ENCODE measurements around the gene ODF4. TPM values are rescaled to one million over a fixed set of nuclear protein-coding genes. Genes with fewer than 3 reads are reported as not detected.

The ODF4 gene
- polyA plus RNA-seq, 3 donors = not detected

- H3K27me3 Mint-ChIP-seq (ENCODE audit: low read depth in 3 of 3) = peaks cover 13 to 18% (median 13%) of the 10 kb centered on the region in 3 donors
- no peaks in the 10 kb centered on the region for H3K36me3 Mint-ChIP-seq
- H3K79me2 ChIP-seq (ENCODE audit: insufficient read depth, low read length) = no peaks in the 10 kb centered on the region
- TF ChIP-seq CTCF (IDR thresholded peaks at IDR 0.05) = no peak
- no peak overlapping the region for H3K27ac ChIP-seq (ENCODE audit: low read depth in 1 of 2, low read length in 2 of 2)
- DNase-seq = no peak
- peaks cover 0 to 5% of the 10 kb centered on the region in 2 donors for H3K27me3 ChIP-seq (ENCODE audit: control insufficient read depth in 2 of 2, insufficient read depth in 2 of 2, low read length in 2 of 2)
- H3K4me3 ChIP-seq (replicated peaks in 1 of 3; ENCODE audit: low read depth in 2 of 3, low read length in 3 of 3) = no peak overlapping the region
- peaks cover 0 to 4% (median 1%) of the 10 kb centered on the region in 7 donors for H3K9me3 Mint-ChIP-seq
- no peaks in the 10 kb centered on the region for H4K20me1 ChIP-seq (ENCODE audit: insufficient read depth, low read length)
- H3K9ac ChIP-seq (ENCODE audit: insufficient read depth, low read length, poor library complexity, severe bottlenecking) = no peak overlapping the region
- H2AFZ ChIP-seq (ENCODE audit: insufficient read depth, low read depth, low read length, poor library complexity, severe bottlenecking) = no peak overlapping the region
- 91% methylated on average over 5 of the region's 5 CpGs for WGBS (ENCODE audit: insufficient coverage)
- no peaks in the 10 kb centered on the region for H3K36me3 ChIP-seq (replicated peaks in 1 of 2; ENCODE audit: control insufficient read depth in 1 of 2, insufficient read depth in 2 of 2, low read length in 2 of 2)
- intact Hi-C loops (cut with micrococcal nuclease) = no loop called here
- no peaks in the 10 kb centered on the region for H3K9me3 ChIP-seq (replicated peaks in 1 of 2; ENCODE audit: control insufficient read depth in 1 of 2, insufficient read depth in 1 of 2, low read length in 2 of 2)
- H3K4me3 Mint-ChIP-seq = no peak overlapping the region
- peaks cover 2% of the 10 kb centered on the region for H3K4me1 Mint-ChIP-seq
- H3K27ac Mint-ChIP-seq = no peak overlapping the region
- H3K4me1 ChIP-seq (ENCODE audit: control insufficient read depth in 1 of 2, insufficient read depth in 2 of 2, low read length in 2 of 2) = peaks cover 1 to 6% of the 10 kb centered on the region in 2 donors
- H3K4me2 ChIP-seq (replicated peaks; ENCODE audit: extremely low read depth, low read length, poor library complexity, severe bottlenecking) = no peak overlapping the region
Measured at GRCh38 chr17:8332688-8333087, 7.0 kb upstream of the ODF4 start.

GRCh38 chr17:8333281-8333680 is 6.4 kb upstream of the ODF4 start:
- Histone ChIP-seq H3K9ac (ENCODE audit: insufficient read depth, low read length, poor library complexity, severe bottlenecking) (no peak overlapping the region), H3K27ac (ENCODE audit: low read depth in 1 of 2, low read length in 2 of 2) (no peak overlapping the region), H3K36me3 (replicated peaks in 1 of 2; ENCODE audit: control insufficient read depth in 1 of 2, insufficient read depth in 2 of 2, low read length in 2 of 2) (no peaks in the 10 kb centered on the region), H2AFZ (ENCODE audit: insufficient read depth, low read depth, low read length, poor library complexity, severe bottlenecking) (no peak overlapping the region), H3K27me3 (ENCODE audit: control insufficient read depth in 2 of 2, insufficient read depth in 2 of 2, low read length in 2 of 2) (no peaks in the 10 kb centered on the region), H3K9me3 (replicated peaks in 1 of 2; ENCODE audit: control insufficient read depth in 1 of 2, insufficient read depth in 1 of 2, low read length in 2 of 2) (no peaks in the 10 kb centered on the region), H4K20me1 (ENCODE audit: insufficient read depth, low read length) (no peaks in the 10 kb centered on the region), H3K4me3 (replicated peaks in 1 of 3; ENCODE audit: low read depth in 2 of 3, low read length in 3 of 3) (no peak overlapping the region), H3K79me2 (ENCODE audit: insufficient read depth, low read length) (no peaks in the 10 kb centered on the region), H3K4me1 (ENCODE audit: control insufficient read depth in 1 of 2, insufficient read depth in 2 of 2, low read length in 2 of 2) (peaks cover 7 to 12% of the 10 kb centered on the region in 2 donors), H3K4me2 (replicated peaks; ENCODE audit: extremely low read depth, low read length, poor library complexity, severe bottlenecking) (no peak overlapping the region)
- no peaks in the 10 kb centered on the region for H3K36me3 Mint-ChIP-seq
- H3K27me3 Mint-ChIP-seq (ENCODE audit: low read depth in 3 of 3) = peaks cover 10 to 15% (median 10%) of the 10 kb centered on the region in 3 donors
- TF ChIP-seq CTCF (IDR thresholded peaks at IDR 0.05) = no peak
- peak overlapping the region in 1 of 7 donors; percentile 64 for H3K27ac Mint-ChIP-seq
- no peak overlapping the region for H3K4me3 Mint-ChIP-seq
- WGBS (ENCODE audit: insufficient coverage) = 95% methylated on average over 4 of the region's 4 CpGs
- H3K4me1 Mint-ChIP-seq = peaks cover 8% of the 10 kb centered on the region
- no peak for DNase-seq
- intact Hi-C loops (cut with micrococcal nuclease) = no loop called here
- peaks cover 0 to 2% (median 0%) of the 10 kb centered on the region in 7 donors for H3K9me3 Mint-ChIP-seq
